Measurements from ENCODE around the gene DCPS. TPM values are rescaled to one million over a fixed set of nuclear protein-coding genes. Genes with fewer than 3 reads are reported as not detected.
"Not testable (repeated sequence)": the region's sequence is repeated elsewhere in the genome, so short reads cannot be mapped to it uniquely, and the experiment has no call there.

Gene DCPS
- total RNA-seq, 2 experiments from 2014 or later: 34.9 to 39.5 TPM

DNA sequence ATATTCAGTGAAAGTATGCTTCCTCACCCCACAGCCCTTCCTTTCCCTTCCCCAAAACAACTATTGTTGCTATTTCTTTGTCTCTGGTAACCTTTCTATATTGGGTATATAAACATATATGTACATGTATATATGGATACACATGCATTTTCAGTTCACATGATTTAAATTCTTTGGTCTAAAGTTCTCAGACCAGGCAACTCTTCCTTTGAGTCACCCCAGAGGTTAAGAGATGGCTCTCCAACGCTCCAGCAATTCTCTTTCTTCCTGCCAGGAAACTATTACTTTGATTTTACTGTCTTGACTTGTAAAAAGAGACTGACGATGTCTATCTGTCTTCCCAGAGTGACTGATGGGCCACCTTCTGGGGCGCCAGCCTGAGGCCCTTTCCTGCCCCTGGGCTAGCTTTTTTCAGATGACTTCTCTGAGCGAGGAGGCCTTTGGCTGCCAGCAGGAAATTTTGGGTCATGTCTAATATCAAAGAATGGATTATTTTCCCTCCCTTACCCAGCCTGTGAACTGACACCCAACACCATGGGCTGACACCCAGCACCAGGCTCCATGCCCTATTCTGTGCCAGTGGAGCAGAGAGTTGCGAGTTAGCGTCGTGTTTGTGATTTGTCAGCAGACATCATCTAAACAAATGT lies 37.2 kb downstream of the DCPS start:
- Mint-ChIP-seq H3K27ac (peak overlapping the region; percentile 28), H3K36me3 (ENCODE audit: low read depth) (peaks cover 18% of the 10 kb centered on the region), H3K9me3 (no peaks in the 10 kb centered on the region), H3K4me3 (no peak overlapping the region), H3K4me1 (ENCODE audit: low read depth) (peaks cover 21% of the 10 kb centered on the region), H3K27me3 (ENCODE audit: low read depth) (no peaks in the 10 kb centered on the region)
- no peak for DNase-seq
- intact Hi-C loops (cut with micrococcal nuclease): no loop called here
- CTCF ChIA-PET: no interaction called here

GRCh38 chr11:126341760-126342161 lies 37.9 kb downstream of the DCPS start:
- Mint-ChIP-seq H3K9me3 (no peaks in the 10 kb centered on the region), H3K27me3 (ENCODE audit: low read depth) (no peaks in the 10 kb centered on the region), H3K36me3 (ENCODE audit: low read depth) (peaks cover 14% of the 10 kb centered on the region), H3K27ac (no peak overlapping the region), H3K4me3 (no peak overlapping the region), H3K4me1 (ENCODE audit: low read depth) (peaks cover 23% of the 10 kb centered on the region)
- CTCF ChIA-PET: no interaction called here
- intact Hi-C loops (cut with micrococcal nuclease): no loop called here
- DNase-seq: no peak

- intact Hi-C loops (cut with micrococcal nuclease): no loop called here
- DNase-seq: no peak
- peaks cover 14% of the 10 kb centered on the region for H3K36me3 Mint-ChIP-seq (ENCODE audit: low read depth)
- CTCF ChIA-PET: no interaction called here
- H3K27me3 Mint-ChIP-seq (ENCODE audit: low read depth): no peaks in the 10 kb centered on the region
- H3K4me3 Mint-ChIP-seq: no peak overlapping the region
- peaks cover 25% of the 10 kb centered on the region for H3K4me1 Mint-ChIP-seq (ENCODE audit: low read depth)
- no peaks in the 10 kb centered on the region for H3K9me3 Mint-ChIP-seq
- H3K27ac Mint-ChIP-seq: no peak overlapping the region
Observed at GRCh38 chr11:126343051-126343450, 39.2 kb downstream of the DCPS start.

DNA sequence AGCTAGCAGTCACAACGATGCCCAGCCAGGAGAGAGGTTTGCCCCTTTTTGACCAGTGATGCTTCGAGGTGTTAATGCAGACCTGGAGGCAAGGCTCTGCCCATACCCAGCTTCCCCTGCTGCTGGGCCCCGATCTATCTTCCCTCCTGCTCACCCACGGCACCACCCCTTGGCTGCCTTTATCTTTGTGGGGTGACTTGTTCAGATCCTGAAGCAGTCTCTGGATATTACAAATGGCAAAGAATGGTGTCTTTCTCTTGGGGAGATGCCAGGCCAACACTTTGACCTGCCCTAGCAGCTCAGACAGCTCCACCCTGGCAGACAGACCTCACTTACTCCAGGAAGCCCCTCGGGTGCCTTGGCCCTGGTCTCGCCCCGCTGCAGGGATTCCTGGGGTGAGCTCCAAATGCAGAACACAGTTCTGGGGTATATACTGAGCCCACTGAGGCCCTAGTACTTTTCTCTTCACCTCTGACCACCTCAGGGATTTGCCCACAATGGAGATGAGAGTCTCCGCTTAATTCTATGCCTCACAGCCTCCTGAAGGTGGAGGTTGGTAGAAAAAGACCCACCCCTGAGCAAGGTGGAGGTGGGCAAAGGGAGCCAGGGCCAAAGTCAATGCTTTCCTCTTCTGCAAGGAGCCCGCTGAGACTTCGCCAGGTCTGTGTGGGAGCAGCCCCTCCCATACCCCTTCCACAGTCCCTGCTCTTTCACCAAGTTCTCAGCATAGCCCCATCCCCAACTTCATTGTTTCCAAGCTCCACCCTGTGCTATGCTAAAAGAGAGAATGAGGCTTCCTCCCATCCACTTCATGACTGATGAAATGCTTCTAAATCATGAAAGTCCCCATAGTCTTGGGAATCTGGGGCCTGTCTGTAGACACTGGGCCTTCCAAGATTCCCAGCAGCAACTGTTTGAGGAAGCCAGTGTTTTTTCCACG lies 40.6 kb downstream of the DCPS start:
- peaks cover 14% of the 10 kb centered on the region for H3K36me3 Mint-ChIP-seq (ENCODE audit: low read depth)
- H3K27ac Mint-ChIP-seq: peak overlapping the region; percentile 30
- H3K4me1 Mint-ChIP-seq (ENCODE audit: low read depth): peaks cover 28% of the 10 kb centered on the region
- no peak for DNase-seq
- intact Hi-C loops (cut with micrococcal nuclease): no loop called here
- CTCF ChIA-PET: no interaction called here
- H3K4me3 Mint-ChIP-seq: no peak overlapping the region
- H3K27me3 Mint-ChIP-seq (ENCODE audit: low read depth): no peaks in the 10 kb centered on the region
- no peaks in the 10 kb centered on the region for H3K9me3 Mint-ChIP-seq

DNA sequence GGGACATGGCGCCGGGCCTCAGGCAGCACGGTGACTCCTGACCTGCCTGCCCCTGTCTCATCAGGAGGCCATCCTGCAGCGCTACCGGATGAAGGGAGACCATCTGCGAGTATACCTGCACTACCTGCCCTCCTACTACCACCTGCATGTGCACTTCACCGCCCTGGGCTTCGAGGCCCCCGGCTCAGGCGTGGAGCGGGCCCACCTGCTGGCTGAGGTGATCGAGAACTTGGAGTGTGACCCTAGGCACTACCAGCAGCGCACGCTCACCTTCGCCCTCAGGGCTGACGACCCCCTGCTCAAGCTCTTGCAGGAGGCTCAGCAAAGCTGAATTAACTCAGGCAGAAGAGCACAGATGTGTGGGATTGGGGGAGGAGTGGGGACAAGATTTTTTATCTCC lies 41.4 kb downstream of the DCPS start:
- no peak for DNase-seq
- intact Hi-C loops (cut with micrococcal nuclease): no loop called here
- peak overlapping the region; percentile 83 for H3K27ac Mint-ChIP-seq
- H3K27me3 Mint-ChIP-seq (ENCODE audit: low read depth): no peaks in the 10 kb centered on the region
- H3K36me3 Mint-ChIP-seq (ENCODE audit: low read depth): peaks cover 15% of the 10 kb centered on the region
- no peaks in the 10 kb centered on the region for H3K9me3 Mint-ChIP-seq
- CTCF ChIA-PET: no interaction called here
- no peak overlapping the region for H3K4me3 Mint-ChIP-seq
- H3K4me1 Mint-ChIP-seq (ENCODE audit: low read depth): peaks cover 28% of the 10 kb centered on the region

- Mint-ChIP-seq H3K27ac (peak overlapping the region; percentile 83), H3K36me3 (ENCODE audit: low read depth) (peaks cover 20% of the 10 kb centered on the region), H3K4me1 (ENCODE audit: low read depth) (peaks cover 30% of the 10 kb centered on the region), H3K27me3 (ENCODE audit: low read depth) (no peaks in the 10 kb centered on the region), H3K9me3 (no peaks in the 10 kb centered on the region), H3K4me3 (no peak overlapping the region)
- DNase-seq: peak; percentile 44
- CTCF ChIA-PET: no interaction called here
- intact Hi-C loops (cut with micrococcal nuclease): no loop called here
Observed at GRCh38 chr11:126345759-126346585, 42.1 kb downstream of the DCPS start.

GRCh38 chr11:126346586-126346940 lies 42.7 kb downstream of the DCPS start:
- no peaks in the 10 kb centered on the region for H3K9me3 Mint-ChIP-seq
- CTCF ChIA-PET: interaction anchor here (1.1 kb wide), 1 partner anchor 134 kb away, joined by 3 read pairs; no protein-coding TSS in a partner anchor
- H3K4me1 Mint-ChIP-seq (ENCODE audit: low read depth): peaks cover 28% of the 10 kb centered on the region
- peak overlapping the region; percentile 83 for H3K27ac Mint-ChIP-seq
- no peak for DNase-seq
- H3K27me3 Mint-ChIP-seq (ENCODE audit: low read depth): no peaks in the 10 kb centered on the region
- peaks cover 18% of the 10 kb centered on the region for H3K36me3 Mint-ChIP-seq (ENCODE audit: low read depth)
- H3K4me3 Mint-ChIP-seq: no peak overlapping the region
- intact Hi-C loops (cut with micrococcal nuclease): no loop called here

DNA sequence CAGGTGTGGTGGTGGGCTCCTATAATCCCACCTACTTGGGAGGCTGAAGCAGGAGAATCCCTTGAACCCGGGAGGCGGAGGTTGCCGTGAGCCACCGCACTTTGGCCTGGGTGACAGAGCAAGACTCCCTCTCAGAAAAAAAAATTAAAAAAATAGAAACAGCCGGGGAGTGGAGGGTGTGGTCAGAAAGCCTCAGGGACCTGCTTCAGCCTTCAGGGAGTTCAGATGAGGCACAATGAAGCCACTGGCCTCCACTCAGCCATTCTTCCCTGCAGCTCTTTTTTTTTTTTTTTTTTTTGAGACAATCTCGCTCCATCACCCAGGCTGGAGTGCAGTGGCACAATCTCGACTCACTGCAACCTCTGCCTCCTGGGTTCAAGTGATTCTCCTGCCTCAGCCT lies 43.1 kb downstream of the DCPS start:
- DNase-seq; H3K27me3 Mint-ChIP-seq (ENCODE audit: low read depth); H3K27ac Mint-ChIP-seq; intact Hi-C loops (cut with micrococcal nuclease); H3K4me3 Mint-ChIP-seq; H3K9me3 Mint-ChIP-seq: not testable (repeated sequence)
- Mint-ChIP-seq H3K36me3 (ENCODE audit: low read depth) (peaks cover 18% of the 10 kb centered on the region), H3K4me1 (ENCODE audit: low read depth) (peaks cover 24% of the 10 kb centered on the region)
- CTCF ChIA-PET: interaction anchor here (1.1 kb wide), 1 partner anchor 134 kb away, joined by 3 read pairs; no protein-coding TSS in a partner anchor

- DNase-seq: no peak
- Mint-ChIP-seq H3K36me3 (ENCODE audit: low read depth) (peaks cover 16% of the 10 kb centered on the region), H3K4me3 (no peak overlapping the region), H3K4me1 (ENCODE audit: low read depth) (peaks cover 27% of the 10 kb centered on the region), H3K9me3 (no peaks in the 10 kb centered on the region), H3K27ac (peak overlapping the region; percentile 57), H3K27me3 (ENCODE audit: low read depth) (no peaks in the 10 kb centered on the region)
- intact Hi-C loops (cut with micrococcal nuclease): no loop called here
- CTCF ChIA-PET: interaction anchor here (0.6 to 1.1 kb wide), 2 partner anchors 11 to 133 kb away, joined by 3 to 4 read pairs; no protein-coding TSS in a partner anchor
Observed at GRCh38 chr11:126347751-126348668, 44.1 kb downstream of the DCPS start.

DNA sequence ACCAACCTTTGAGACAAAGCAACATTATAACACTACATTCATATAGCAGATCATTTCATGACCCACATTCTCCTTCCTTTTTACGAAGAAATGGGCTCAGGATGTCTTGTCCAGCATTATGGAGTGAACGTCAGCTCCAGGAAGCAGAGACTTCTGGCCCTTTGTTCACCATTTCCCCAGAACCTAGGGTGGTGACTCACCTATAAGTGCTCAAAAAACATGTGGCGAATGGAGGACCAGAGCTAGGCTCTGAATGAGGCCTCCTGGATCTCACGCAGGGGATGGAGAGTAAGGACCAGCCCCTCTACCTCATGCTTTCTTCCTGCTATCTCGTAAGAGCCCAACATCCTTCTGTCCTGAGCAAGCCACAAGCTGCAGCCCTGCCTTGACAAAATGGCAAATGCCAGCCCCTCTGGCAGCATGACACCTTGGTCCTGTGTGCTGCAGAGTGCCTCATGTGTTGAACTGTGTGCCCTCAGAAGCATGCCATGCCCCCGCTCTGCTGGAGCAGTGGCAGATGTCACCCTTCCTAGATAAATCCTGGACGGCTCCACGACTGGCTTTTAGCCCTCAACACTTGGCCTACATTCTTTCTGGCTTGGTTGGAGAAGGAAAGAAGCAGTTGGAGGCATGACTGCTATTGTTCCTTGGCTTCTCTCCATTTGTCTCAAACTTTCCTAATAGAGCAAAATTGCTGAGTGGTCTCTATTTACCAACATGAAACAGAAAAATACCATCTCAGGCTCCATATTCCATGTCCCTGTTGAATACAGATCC lies 45.1 kb downstream of the DCPS start:
- Mint-ChIP-seq H3K4me1 (ENCODE audit: low read depth) (peaks cover 37% of the 10 kb centered on the region), H3K9me3 (no peaks in the 10 kb centered on the region), H3K27me3 (ENCODE audit: low read depth) (no peaks in the 10 kb centered on the region), H3K27ac (peak overlapping the region; percentile 57), H3K36me3 (ENCODE audit: low read depth) (peaks cover 14% of the 10 kb centered on the region), H3K4me3 (no peak overlapping the region)
- CTCF ChIA-PET: interaction anchor here (0.6 kb wide), 1 partner anchor 10 kb away, joined by 4 read pairs; no protein-coding TSS in a partner anchor
- intact Hi-C loops (cut with micrococcal nuclease): no loop called here
- DNase-seq: no peak

DNA sequence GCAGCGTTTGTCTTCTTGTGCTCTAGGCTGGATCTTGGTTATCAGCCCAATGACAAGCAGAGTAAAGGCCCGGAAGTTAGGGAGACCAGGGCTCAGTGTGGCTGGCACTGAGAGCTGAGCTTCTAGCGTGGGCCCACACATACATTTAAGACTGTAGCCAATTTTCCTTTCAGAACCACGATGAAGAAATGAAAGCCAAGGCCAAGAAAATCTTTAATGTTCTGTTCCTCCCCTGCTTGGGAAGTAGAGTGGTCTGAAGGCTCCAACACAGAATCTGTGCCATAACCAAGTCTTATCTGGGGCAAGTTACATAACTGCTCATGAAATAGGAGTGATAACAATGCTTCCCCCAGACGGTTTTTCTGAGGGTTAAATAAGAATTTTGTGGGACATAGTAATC lies 47.0 kb downstream of the DCPS start:
- CTCF ChIA-PET: no interaction called here
- Mint-ChIP-seq H3K4me1 (ENCODE audit: low read depth) (peaks cover 41% of the 10 kb centered on the region), H3K9me3 (no peaks in the 10 kb centered on the region), H3K36me3 (ENCODE audit: low read depth) (peaks cover 16% of the 10 kb centered on the region), H3K4me3 (no peak overlapping the region), H3K27ac (peak overlapping the region; percentile 15), H3K27me3 (ENCODE audit: low read depth) (no peaks in the 10 kb centered on the region)
- intact Hi-C loops (cut with micrococcal nuclease): no loop called here
- no peak for DNase-seq

All from activated naive CD4-positive, alpha-beta T cell treated with anti-CD3 and anti-CD28 coated beads for 36 hours (primary cell).